Measurements from ENCODE around the gene UBE4B. TPM values are rescaled to one million over a fixed set of nuclear protein-coding genes. Genes with fewer than 3 reads are reported as not detected.

The UBE4B gene
- total RNA-seq, 1 donor from 2014 or later, result 54.8 TPM

GRCh38 chr1:10229903-10230302, 197.1 kb downstream of the UBE4B start:
- Mint-ChIP-seq H3K36me3 (ENCODE audit: low read depth, unreplicated experiment) (no peaks in the 10 kb centered on the region), H3K27me3 (ENCODE audit: unreplicated experiment) (no peaks in the 10 kb centered on the region), H3K4me1 (ENCODE audit: unreplicated experiment) (no peaks in the 10 kb centered on the region), H3K4me3 (ENCODE audit: unreplicated experiment) (no peak overlapping the region), H3K9me3 (ENCODE audit: unreplicated experiment) (no peaks in the 10 kb centered on the region), H3K27ac (ENCODE audit: unreplicated experiment) (no peak overlapping the region)
- no peak for TF ChIP-seq CTCF (IDR thresholded peaks at IDR 0.05; ENCODE audit: unreplicated experiment)
- DNase-seq (ENCODE audit: low spot score), result no peak

Small RNAs within 50 kb of the gene (microRNA-seq; reads per million reads assigned to microRNA genes)
- gene MIR1273D (ENCODE audit: unreplicated experiment), result not detected

Other genes starting within 250 kb of the UBE4B start
- gene CLSTN1, start 209.0 kb upstream of the UBE4B start, total RNA-seq (ENCODE audit: unreplicated experiment), result 84.8 TPM
- 106 TPM for gene CTNNBIP1, start 122.7 kb upstream of the UBE4B start, total RNA-seq (ENCODE audit: unreplicated experiment)
- 31.2 TPM for gene LZIC, start 89.6 kb upstream of the UBE4B start, total RNA-seq (ENCODE audit: unreplicated experiment)
- 15.9 TPM for gene NMNAT1, start 89.5 kb upstream of the UBE4B start, total RNA-seq (ENCODE audit: unreplicated experiment)
- 0.92 TPM for gene RBP7, start 35.7 kb upstream of the UBE4B start, total RNA-seq (ENCODE audit: unreplicated experiment)
- 111 TPM for gene KIF1B, start 177.6 kb downstream of the UBE4B start, total RNA-seq (ENCODE audit: unreplicated experiment)